Parathyroid adenoma (tissue), 2 donors: ENCODE results near the gene MYO6.

Source experiments
- H2AFZ ChIP-seq: fragments of 300-600 bp; sonication (generic); one replicate; pipeline ENCODE4 v1.7.0; 2017; ENCODE audit warnings: antibody characterized with exemption, mild to moderate bottlenecking
- H3K27ac ChIP-seq: fragments of 300-600 bp; sonication (generic); one replicate; pipeline ENCODE4 v1.7.0; 2017
- H3K27me3 ChIP-seq: fragments of 300-600 bp; sonication (generic); one replicate; pipeline ENCODE4 v1.7.0; 2017; ENCODE audit warnings: low read length; ENCODE audit not compliant: control insufficient read depth, insufficient read depth
- H3K36me3 ChIP-seq: fragments of 300-600 bp; sonication (generic); one replicate; pipeline ENCODE4 v1.7.0; 2017; ENCODE audit warnings: low read length; ENCODE audit not compliant: control insufficient read depth, insufficient read depth
- H3K4me1 ChIP-seq: fragments of 300-600 bp; sonication (generic); one replicate; pipeline ENCODE4 v1.7.0; 2017; ENCODE audit warnings: control low read depth
- H3K4me2 ChIP-seq: fragments of 300-600 bp; sonication (generic); one replicate; pipeline ENCODE4 v1.7.0; 2017; ENCODE audit warnings: low read length
- H3K4me3 ChIP-seq: fragments of 300-600 bp; sonication (generic); one replicate; pipeline ENCODE4 v1.7.0; 2017; ENCODE audit warnings: low read depth, low read length
- H3K79me2 ChIP-seq: fragments of 300-600 bp; sonication (generic); one replicate; pipeline ENCODE4 v1.7.0; 2017; ENCODE audit warnings: control low read depth
- H3K9ac ChIP-seq: fragments of 300-600 bp; sonication (generic); one replicate; pipeline ENCODE4 v1.7.0; 2017; ENCODE audit warnings: mild to moderate bottlenecking
- H3K9me3 ChIP-seq: fragments of 300-600 bp; sonication (generic); one replicate; pipeline ENCODE4 v1.7.0; 2017; ENCODE audit warnings: low read length; ENCODE audit not compliant: control insufficient read depth
- CTCF ChIP-seq: fragments of 300-600 bp; sonication (generic); IDR thresholded peaks from one replicate; pipeline ENCODE4 v1.7.0; 2017; ENCODE audit warnings: antibody characterized with exemption, mild to moderate bottlenecking
- donor health status: primary hyperparathyroidism.

Gene MYO6

GRCh38 chr6:75752365-75752764, 3.3 kb downstream of the MYO6 start:
- Histone ChIP-seq H3K9me3 (no peaks in the 10 kb centered on the region), H3K27ac (no peak overlapping the region), H3K4me1 (peaks cover 2% of the 10 kb centered on the region), H2AFZ (no peak overlapping the region), H3K79me2 (peaks cover 25% of the 10 kb centered on the region), H3K36me3 (no peaks in the 10 kb centered on the region), H3K4me3 (no peak overlapping the region), H3K4me2 (no peak overlapping the region), H3K27me3 (no peaks in the 10 kb centered on the region), H3K9ac (no peak overlapping the region)
- no peak for TF ChIP-seq CTCF

- no peak overlapping the region for H3K27ac ChIP-seq
Observed at GRCh38 chr6:75755704-75756103, 6.7 kb downstream of the MYO6 start.

GRCh38 chr6:75757295-75757694, 8.3 kb downstream of the MYO6 start:
- H3K9me3 ChIP-seq: no peaks in the 10 kb centered on the region
- no peak for TF ChIP-seq CTCF

More at GRCh38 chr6:75755704-75756103, 6.7 kb downstream of the MYO6 start:
- Histone ChIP-seq H3K4me3 (no peak overlapping the region), H3K9ac (no peak overlapping the region), H2AFZ (no peak overlapping the region), H3K4me1 (no peaks in the 10 kb centered on the region), H3K27me3 (no peaks in the 10 kb centered on the region), H3K36me3 (no peaks in the 10 kb centered on the region), H3K9me3 (no peaks in the 10 kb centered on the region), H3K79me2 (peaks cover 25% of the 10 kb centered on the region), H3K4me2 (no peak overlapping the region)
- no peak for TF ChIP-seq CTCF

GRCh38 chr6:75758061-75758460, 9.0 kb downstream of the MYO6 start:
- Histone ChIP-seq H3K9me3 (no peaks in the 10 kb centered on the region), H3K4me3 (no peak overlapping the region), H3K36me3 (no peaks in the 10 kb centered on the region), H3K9ac (no peak overlapping the region), H3K27ac (no peak overlapping the region), H3K4me2 (no peak overlapping the region), H3K79me2 (peaks cover 19% of the 10 kb centered on the region), H2AFZ (no peak overlapping the region), H3K4me1 (no peaks in the 10 kb centered on the region), H3K27me3 (no peaks in the 10 kb centered on the region)
- no peak for TF ChIP-seq CTCF

More at GRCh38 chr6:75757295-75757694, 8.3 kb downstream of the MYO6 start:
- H3K4me3 ChIP-seq: no peak overlapping the region
- H3K4me2 ChIP-seq: no peak overlapping the region
- no peak overlapping the region for H3K9ac ChIP-seq
- H3K36me3 ChIP-seq: no peaks in the 10 kb centered on the region
- H2AFZ ChIP-seq: no peak overlapping the region
- no peaks in the 10 kb centered on the region for H3K4me1 ChIP-seq
- no peak overlapping the region for H3K27ac ChIP-seq
- no peaks in the 10 kb centered on the region for H3K27me3 ChIP-seq
- H3K79me2 ChIP-seq: peaks cover 19% of the 10 kb centered on the region

GRCh38 chr6:75759207-75759606, 10.2 kb downstream of the MYO6 start:
- Histone ChIP-seq H3K9ac (no peak overlapping the region), H3K27me3 (no peaks in the 10 kb centered on the region), H3K79me2 (peaks cover 15% of the 10 kb centered on the region), H3K4me3 (no peak overlapping the region), H3K36me3 (no peaks in the 10 kb centered on the region), H2AFZ (no peak overlapping the region), H3K9me3 (no peaks in the 10 kb centered on the region), H3K4me1 (no peaks in the 10 kb centered on the region), H3K27ac (no peak overlapping the region), H3K4me2 (no peak overlapping the region)
- TF ChIP-seq CTCF: no peak
